Loucy (cell line): ENCODE data around the gene EIF4E3.
A peak's percentile ranks its signal among the peaks of the same experiment; 100 is the strongest.

ENCODE experiments used
- H2AFZ ChIP-seq: fragments of 200-600 bp; sonication (generic); 2 replicates; pipeline ENCODE4 v1.6.0; 2016; ENCODE audit warnings: antibody characterized with exemption, mild to moderate bottlenecking, low read length, moderate library complexity
- H3F3A ChIP-seq: fragments of 200-600 bp; 2 replicates; pipeline ENCODE4 v1.6.0; 2016; ENCODE audit warnings: antibody characterized with exemption, low read depth, mild to moderate bottlenecking
- H3K27me3 ChIP-seq: fragments of 200-600 bp; sonication (generic); 2 replicates; pipeline ENCODE4 v1.6.1; 2014; ENCODE audit warnings: low read length, mild to moderate bottlenecking; ENCODE audit not compliant: insufficient read depth, poor library complexity, severe bottlenecking
- H3K36me3 ChIP-seq: fragments of 200-600 bp; sonication (generic); 2 replicates; pipeline ENCODE4 v1.6.1; 2016; ENCODE audit warnings: low read length; ENCODE audit not compliant: insufficient read depth
- H3K4me1 ChIP-seq: fragments of 200-600 bp; sonication (generic); 2 replicates; pipeline ENCODE4 v1.5.1; 2014; ENCODE audit warnings: low read length, mild to moderate bottlenecking; ENCODE audit not compliant: insufficient read depth, poor library complexity, severe bottlenecking
- H3K4me2 ChIP-seq: fragments of 200-600 bp; sonication (generic); 2 replicates; pipeline ENCODE4 v1.6.0; 2014; ENCODE audit warnings: antibody characterized with exemption, low read length, low read depth, mild to moderate bottlenecking; ENCODE audit not compliant: poor library complexity, severe bottlenecking
- H3K4me3 ChIP-seq: fragments of 200-600 bp; sonication (generic); 2 replicates; pipeline ENCODE4 v1.5.1; 2014; ENCODE audit warnings: low read length, mild to moderate bottlenecking, mixed read lengths; ENCODE audit not compliant: poor library complexity, severe bottlenecking
- H3K79me2 ChIP-seq: fragments of 200-600 bp; sonication (generic); 2 replicates; pipeline ENCODE4 v1.6.1; 2014; ENCODE audit warnings: low read length; ENCODE audit not compliant: insufficient read depth
- H3K9ac ChIP-seq: fragments of 200-600 bp; sonication (generic); 2 replicates; pipeline ENCODE4 v1.6.0; 2014; ENCODE audit warnings: mild to moderate bottlenecking, low read depth, low read length, moderate library complexity; ENCODE audit not compliant: poor library complexity, severe bottlenecking
- H3K9me2 ChIP-seq: fragments of 200-600 bp; sonication (generic); replicated peaks from 2 replicates; pipeline ENCODE4 v1.6.1; 2016; ENCODE audit warnings: low read depth, low read length, mixed read lengths
- H3K9me3 ChIP-seq: fragments of 200-600 bp; sonication (generic); 2 replicates; pipeline ENCODE4 v1.6.1; 2014; ENCODE audit warnings: mild to moderate bottlenecking, antibody characterized with exemption, low read length, low read depth; ENCODE audit not compliant: insufficient read depth
- H4K20me1 ChIP-seq: fragments of 200-600 bp; sonication (generic); 2 replicates; pipeline ENCODE4 v1.6.0; 2014; ENCODE audit warnings: antibody characterized with exemption, low read length, mild to moderate bottlenecking; ENCODE audit not compliant: insufficient read depth, poor library complexity, severe bottlenecking
- CTCF ChIP-seq: fragments of 200-600 bp; sonication (generic); conservative IDR thresholded peaks from 2 replicates; pipeline ENCODE4 v1.5.1; 2014; ENCODE audit warnings: mild to moderate bottlenecking, antibody characterized with exemption, low read length
- EZH2phosphoT487 ChIP-seq: fragments of 200-600 bp; IDR thresholded peaks from 2 replicates; pipeline ENCODE4 v1.6.1; 2018; ENCODE audit warnings: antibody characterized with exemption, mild to moderate bottlenecking, moderate library complexity, borderline replicate concordance

Gene EIF4E3

GRCh38 chr3:71714595-71714994, 10.6 kb downstream of the EIF4E3 start:
- Histone ChIP-seq H3K27me3 (no peaks in the 10 kb centered on the region), H3K9ac (no peak overlapping the region), H2AFZ (no peak overlapping the region), H3K9me3 (no peaks in the 10 kb centered on the region), H3K4me2 (no peak overlapping the region), H3F3A (no peaks in the 10 kb centered on the region), H3K9me2 (no peaks in the 10 kb centered on the region), H3K4me3 (no peak overlapping the region), H3K36me3 (no peaks in the 10 kb centered on the region), H3K79me2 (no peaks in the 10 kb centered on the region), H4K20me1 (no peaks in the 10 kb centered on the region), H3K4me1 (peaks cover 42% of the 10 kb centered on the region)
- TF ChIP-seq EZH2phosphoT487 (no peak), CTCF (no peak)

- Histone ChIP-seq H2AFZ (no peak overlapping the region), H3K4me1 (peaks cover 43% of the 10 kb centered on the region), H3K36me3 (no peaks in the 10 kb centered on the region), H3K9ac (no peak overlapping the region), H3K79me2 (no peaks in the 10 kb centered on the region), H3K4me2 (no peak overlapping the region), H4K20me1 (no peaks in the 10 kb centered on the region), H3K4me3 (no peak overlapping the region), H3K27me3 (no peaks in the 10 kb centered on the region), H3F3A (no peaks in the 10 kb centered on the region), H3K9me2 (no peaks in the 10 kb centered on the region), H3K9me3 (no peaks in the 10 kb centered on the region)
- no peak for TF ChIP-seq CTCF
- no peak for TF ChIP-seq EZH2phosphoT487
Measured at GRCh38 chr3:71713041-71713440, 12.2 kb downstream of the EIF4E3 start.

GRCh38 chr3:71710906-71711494, 14.2 kb downstream of the EIF4E3 start:
- Histone ChIP-seq H3K9me3 (no peaks in the 10 kb centered on the region), H2AFZ (no peak overlapping the region), H3K79me2 (no peaks in the 10 kb centered on the region), H3K27me3 (no peaks in the 10 kb centered on the region), H4K20me1 (no peaks in the 10 kb centered on the region), H3K36me3 (no peaks in the 10 kb centered on the region), H3F3A (no peaks in the 10 kb centered on the region), H3K9me2 (no peaks in the 10 kb centered on the region), H3K4me1 (peaks cover 31% of the 10 kb centered on the region), H3K9ac (no peak overlapping the region), H3K4me2 (peak overlapping the region; percentile 20), H3K4me3 (no peak overlapping the region)
- TF ChIP-seq CTCF (peak; percentile 90), EZH2phosphoT487 (no peak)
